ENCODE measurements around the gene BPIFA1.

The BPIFA1 gene

DNA sequence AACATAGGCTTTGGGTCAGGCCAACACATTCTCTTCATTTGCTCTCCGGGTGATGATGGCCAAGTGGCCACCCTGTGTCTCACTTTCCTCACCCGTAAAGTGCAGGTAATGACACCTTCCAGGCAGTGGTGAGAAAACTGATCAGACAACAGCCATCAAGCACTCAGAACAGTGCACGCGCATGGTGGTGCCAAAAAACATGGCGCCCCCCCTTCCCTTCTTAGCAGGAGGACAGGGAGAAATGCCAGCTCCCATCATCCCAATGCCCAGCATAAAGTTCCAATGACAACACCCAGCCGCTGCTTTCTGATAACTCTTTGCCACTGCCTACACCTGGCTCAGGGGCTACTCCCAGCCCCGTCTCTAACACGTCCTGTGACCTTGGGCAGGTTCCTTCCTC lies 55.6 kb downstream of the BPIFA1 start:
- DNase-seq, result no peak
- Histone ChIP-seq H3K27ac (ENCODE audit: low read length) (no peak overlapping the region), H3K4me3 (ENCODE audit: low read depth in 1 of 2, low read length in 2 of 2) (no peak overlapping the region), H3K79me2 (ENCODE audit: insufficient read depth, low read length) (no peaks in the 10 kb centered on the region), H3K27me3 (ENCODE audit: insufficient read depth, low read length, poor library complexity) (peaks cover 31% of the 10 kb centered on the region), H3K9me3 (ENCODE audit: insufficient read depth, low read length, severe bottlenecking) (no peaks in the 10 kb centered on the region), H2AFZ (ENCODE audit: low read depth, low read length) (no peak overlapping the region), H3K36me3 (ENCODE audit: insufficient read depth, low read length) (no peaks in the 10 kb centered on the region), H4K20me1 (ENCODE audit: insufficient read depth, low read length) (0 out of 2 replicates have a peak, but pooled peaks cover 3% of the 10 kb centered on the region), H3K4me1 (ENCODE audit: insufficient read depth, low read length) (no peaks in the 10 kb centered on the region), H3K4me2 (ENCODE audit: insufficient read depth, low read length) (no peak overlapping the region), H3K9ac (ENCODE audit: low read depth, low read length) (no peak overlapping the region)
- no peak for TF ChIP-seq EZH2 (IDR thresholded peaks at IDR 0.05; ENCODE audit: borderline replicate concordance, low read depth, low read length, severe bottlenecking)
- no peak for TF ChIP-seq CTCF (IDR thresholded peaks at IDR 0.05; ENCODE audit: borderline replicate concordance, extremely low read depth, low read length, poor library complexity, severe bottlenecking)
- no peak for ATAC-seq (ENCODE audit: insufficient read depth, low read depth)

DNA sequence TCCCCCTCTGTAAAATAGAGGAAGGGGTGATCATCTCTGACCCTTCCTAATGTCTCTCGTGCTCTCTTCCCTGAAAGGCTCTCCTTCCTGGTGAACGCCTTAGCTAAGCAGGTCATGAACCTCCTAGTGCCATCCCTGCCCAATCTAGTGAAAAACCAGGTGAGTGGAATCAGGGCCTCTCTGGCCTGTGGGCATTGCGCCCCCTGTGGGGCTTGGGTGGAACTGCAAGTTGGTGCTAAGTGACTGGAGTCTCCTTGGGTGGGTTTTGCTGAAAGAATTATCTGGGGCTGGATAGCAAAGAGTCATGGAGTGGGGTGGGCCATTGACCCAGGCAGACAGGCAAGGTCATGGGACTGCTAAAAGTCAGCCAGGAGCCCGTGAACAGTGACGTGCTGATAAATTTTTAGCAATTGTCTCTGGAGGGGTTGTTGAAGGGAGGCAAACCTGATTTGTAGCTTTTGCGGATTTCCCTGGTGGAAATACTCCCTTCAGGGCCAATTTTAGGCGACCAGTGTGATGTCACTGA lies 56.1 kb downstream of the BPIFA1 start:
- Histone ChIP-seq H3K79me2 (ENCODE audit: insufficient read depth, low read length) (no peaks in the 10 kb centered on the region), H3K9me3 (ENCODE audit: insufficient read depth, low read length, severe bottlenecking) (no peaks in the 10 kb centered on the region), H3K27ac (ENCODE audit: low read length) (no peak overlapping the region), H3K9ac (ENCODE audit: low read depth, low read length) (no peak overlapping the region), H3K27me3 (ENCODE audit: insufficient read depth, low read length, poor library complexity) (peaks cover 26% of the 10 kb centered on the region), H3K36me3 (ENCODE audit: insufficient read depth, low read length) (no peaks in the 10 kb centered on the region), H3K4me1 (ENCODE audit: insufficient read depth, low read length) (no peaks in the 10 kb centered on the region), H4K20me1 (ENCODE audit: insufficient read depth, low read length) (0 out of 2 replicates have a peak, but pooled peaks cover 3% of the 10 kb centered on the region), H3K4me3 (ENCODE audit: low read depth in 1 of 2, low read length in 2 of 2) (no peak overlapping the region), H2AFZ (ENCODE audit: low read depth, low read length) (no peak overlapping the region), H3K4me2 (ENCODE audit: insufficient read depth, low read length) (no peak overlapping the region)
- DNase-seq (peak; percentile 70), ATAC-seq (ENCODE audit: insufficient read depth, low read depth) (peak; percentile 69)
- TF ChIP-seq CTCF (IDR thresholded peaks at IDR 0.05; ENCODE audit: borderline replicate concordance, extremely low read depth, low read length, poor library complexity, severe bottlenecking) (peak; percentile 100), EZH2 (IDR thresholded peaks at IDR 0.05; ENCODE audit: borderline replicate concordance, low read depth, low read length, severe bottlenecking) (no peak)

Data from DND-41 (cell line).